IPS-18a (cell line): ENCODE measurements around the gene MED13.
"Not testable (repeated sequence)": the region's sequence is repeated elsewhere in the genome, so short reads cannot be mapped to it uniquely, and the experiment has no call there.

Experiments
- H3K27ac ChIP-seq: one replicate; pipeline ENCODE4 v1.5.1; 2013; ENCODE audit warnings: low read length
- H3K27me3 ChIP-seq: one replicate; pipeline ENCODE4 v1.6.1; 2013; ENCODE audit warnings: mild to moderate bottlenecking, low read length; ENCODE audit not compliant: control insufficient read depth, insufficient read depth
- H3K36me3 ChIP-seq: one replicate; pipeline ENCODE4 v1.6.1; 2013; ENCODE audit warnings: low read depth, low read length; ENCODE audit not compliant: control insufficient read depth
- H3K4me1 ChIP-seq: one replicate; pipeline ENCODE4 v1.6.1; 2013; ENCODE audit warnings: low read depth, low read length; ENCODE audit not compliant: control insufficient read depth
- H3K4me3 ChIP-seq: one replicate; pipeline ENCODE4 v1.5.1; 2013; ENCODE audit warnings: low read length
- H3K9ac ChIP-seq: one replicate; pipeline ENCODE4 v1.6.1; 2013; ENCODE audit warnings: mild to moderate bottlenecking, low read length, moderate library complexity
- H3K9me3 ChIP-seq: one replicate; pipeline ENCODE4 v1.6.1; 2013; ENCODE audit warnings: low read depth, low read length; ENCODE audit not compliant: control insufficient read depth

Gene MED13

GRCh38 chr17:61897548-61898180, 167.4 kb downstream of the MED13 start:
- no peak overlapping the region for H3K27ac ChIP-seq
- H3K4me1 ChIP-seq, result no peaks in the 10 kb centered on the region
- H3K4me3 ChIP-seq, result no peak overlapping the region
- H3K9ac ChIP-seq, result no peak overlapping the region
- H3K36me3 ChIP-seq, result peaks cover 27% of the 10 kb centered on the region
- no peaks in the 10 kb centered on the region for H3K27me3 ChIP-seq
- H3K9me3 ChIP-seq, result no peaks in the 10 kb centered on the region

GRCh38 chr17:61895391-61895790, 169.7 kb downstream of the MED13 start:
- Histone ChIP-seq H3K4me3 (no peak overlapping the region), H3K9ac (no peak overlapping the region), H3K36me3 (peaks cover 29% of the 10 kb centered on the region), H3K9me3 (no peaks in the 10 kb centered on the region), H3K27ac (no peak overlapping the region), H3K4me1 (no peaks in the 10 kb centered on the region), H3K27me3 (no peaks in the 10 kb centered on the region)

- H3K4me3 ChIP-seq, H3K27me3 ChIP-seq, H3K9me3 ChIP-seq, H3K9ac ChIP-seq, H3K4me1 ChIP-seq, H3K27ac ChIP-seq: not testable (repeated sequence)
- H3K36me3 ChIP-seq, result peaks cover 27% of the 10 kb centered on the region
Observed at GRCh38 chr17:61894310-61894709, 170.8 kb downstream of the MED13 start.
